ENCODE data around the gene ATG2B.

The ATG2B gene

DNA sequence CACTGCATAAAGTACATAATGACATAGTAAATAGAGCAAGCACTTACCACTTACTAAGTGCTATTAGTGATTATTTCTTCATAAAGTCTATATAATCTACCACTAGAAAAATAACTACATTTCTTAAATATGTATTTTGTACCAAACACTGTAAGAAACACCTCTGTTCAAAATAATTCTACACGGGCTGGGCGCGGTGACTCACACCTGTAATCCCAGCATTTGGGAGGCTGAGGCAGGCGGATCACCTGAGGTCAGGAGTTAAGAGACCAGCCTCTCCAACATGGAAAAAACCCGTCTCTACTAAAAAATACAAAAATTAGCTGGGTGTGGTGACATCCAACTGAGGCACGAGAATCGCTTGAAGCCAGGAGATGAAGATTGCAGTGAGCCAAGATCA is 38.9 kb downstream of the ATG2B start:
- no peak overlapping the region for H3K4me3 ChIP-seq (ENCODE audit: low read depth, low read length)
- POLR2A ChIA-PET: no interaction called here
- TF ChIP-seq, protein P1, sequence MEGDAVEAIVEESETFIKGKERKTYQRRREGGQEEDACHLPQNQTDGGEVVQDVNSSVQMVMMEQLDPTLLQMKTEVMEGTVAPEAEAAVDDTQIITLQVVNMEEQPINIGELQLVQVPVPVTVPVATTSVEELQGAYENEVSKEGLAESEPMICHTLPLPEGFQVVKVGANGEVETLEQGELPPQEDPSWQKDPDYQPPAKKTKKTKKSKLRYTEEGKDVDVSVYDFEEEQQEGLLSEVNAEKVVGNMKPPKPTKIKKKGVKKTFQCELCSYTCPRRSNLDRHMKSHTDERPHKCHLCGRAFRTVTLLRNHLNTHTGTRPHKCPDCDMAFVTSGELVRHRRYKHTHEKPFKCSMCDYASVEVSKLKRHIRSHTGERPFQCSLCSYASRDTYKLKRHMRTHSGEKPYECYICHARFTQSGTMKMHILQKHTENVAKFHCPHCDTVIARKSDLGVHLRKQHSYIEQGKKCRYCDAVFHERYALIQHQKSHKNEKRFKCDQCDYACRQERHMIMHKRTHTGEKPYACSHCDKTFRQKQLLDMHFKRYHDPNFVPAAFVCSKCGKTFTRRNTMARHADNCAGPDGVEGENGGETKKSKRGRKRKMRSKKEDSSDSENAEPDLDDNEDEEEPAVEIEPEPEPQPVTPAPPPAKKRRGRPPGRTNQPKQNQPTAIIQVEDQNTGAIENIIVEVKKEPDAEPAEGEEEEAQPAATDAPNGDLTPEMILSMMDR (IDR thresholded peaks at IDR 0.05; ENCODE audit: insufficient read depth, low read length, missing control alignments): no peak
- CTCF ChIA-PET: no interaction called here
- DNase-seq (ENCODE audit: low read depth, low spot score): no peak

DNA sequence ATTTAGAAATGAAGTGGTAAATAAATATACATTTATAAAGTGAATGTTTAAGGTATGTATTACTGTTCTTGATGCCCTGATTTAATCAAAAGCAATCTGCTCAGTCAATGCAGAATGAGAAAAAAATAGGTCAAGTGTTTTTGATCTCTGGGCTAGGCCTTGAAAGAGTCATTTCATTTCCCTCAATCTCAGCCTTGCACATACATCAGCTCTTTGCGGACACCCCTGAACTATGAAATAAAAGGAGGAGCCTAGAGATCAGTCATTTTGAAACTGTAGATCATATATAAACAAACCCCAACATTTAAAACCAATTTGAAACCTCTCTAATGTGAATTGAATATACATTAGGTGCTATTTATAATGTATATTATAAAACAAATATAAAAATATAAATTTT is 42.5 kb downstream of the ATG2B start:
- H3K4me3 ChIP-seq (ENCODE audit: low read depth, low read length): no peak overlapping the region
- no peak for DNase-seq (ENCODE audit: low read depth, low spot score)
- ChIA-PET POLR2A (no interaction called here), CTCF (no interaction called here)
- TF ChIP-seq, protein P1 (IDR thresholded peaks at IDR 0.05; ENCODE audit: insufficient read depth, low read length, missing control alignments): no peak

DNA sequence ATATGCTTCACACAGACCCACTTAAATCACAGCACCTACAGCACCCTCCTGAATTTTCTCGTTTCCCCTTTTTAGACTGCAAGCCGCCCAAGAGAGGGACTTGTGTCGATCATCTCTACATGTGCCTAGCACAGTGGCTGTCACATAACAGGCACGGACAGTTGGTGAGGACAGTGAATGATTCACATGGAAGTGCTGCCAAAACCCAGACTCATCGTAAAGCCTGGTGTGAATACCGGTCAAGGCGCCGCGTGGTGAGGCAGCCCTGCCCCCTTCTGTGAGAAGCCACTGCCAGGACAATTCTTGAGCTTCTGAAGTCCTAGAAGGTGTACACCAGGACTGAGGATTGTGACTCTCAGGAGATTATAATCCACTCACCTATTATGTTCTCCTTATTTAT is 44.3 kb downstream of the ATG2B start:
- TF ChIP-seq, protein P1 (IDR thresholded peaks at IDR 0.05; ENCODE audit: insufficient read depth, low read length, missing control alignments): no peak
- POLR2A ChIA-PET: no interaction called here
- no peak for DNase-seq (ENCODE audit: low read depth, low spot score)
- CTCF ChIA-PET: no interaction called here
- no peak overlapping the region for H3K4me3 ChIP-seq (ENCODE audit: low read depth, low read length)

DNA sequence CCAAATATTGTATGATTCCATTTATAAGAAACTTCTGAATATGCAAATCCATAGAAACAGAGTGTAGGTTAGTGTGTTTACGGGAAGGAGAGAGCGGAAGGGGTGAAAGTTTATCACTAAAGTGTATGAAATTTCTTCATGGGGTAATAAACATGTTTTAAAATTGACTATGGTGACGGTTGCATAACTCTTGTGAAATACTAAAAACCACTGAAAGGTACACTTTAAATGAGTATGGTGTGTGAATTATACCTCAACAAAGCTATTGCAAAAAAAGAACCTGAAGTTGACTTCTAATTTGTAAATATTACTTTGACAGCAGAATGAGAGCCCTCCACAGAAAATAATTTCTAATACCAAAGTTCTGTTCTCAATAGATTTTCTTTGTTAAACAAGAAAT is 47.1 kb downstream of the ATG2B start:
- POLR2A ChIA-PET: no interaction called here
- TF ChIP-seq, protein P1 (IDR thresholded peaks at IDR 0.05; ENCODE audit: insufficient read depth, low read length, missing control alignments): no peak
- no peak overlapping the region for H3K4me3 ChIP-seq (ENCODE audit: low read depth, low read length)
- no peak for DNase-seq (ENCODE audit: low read depth, low spot score)
- CTCF ChIA-PET: no interaction called here

DNA sequence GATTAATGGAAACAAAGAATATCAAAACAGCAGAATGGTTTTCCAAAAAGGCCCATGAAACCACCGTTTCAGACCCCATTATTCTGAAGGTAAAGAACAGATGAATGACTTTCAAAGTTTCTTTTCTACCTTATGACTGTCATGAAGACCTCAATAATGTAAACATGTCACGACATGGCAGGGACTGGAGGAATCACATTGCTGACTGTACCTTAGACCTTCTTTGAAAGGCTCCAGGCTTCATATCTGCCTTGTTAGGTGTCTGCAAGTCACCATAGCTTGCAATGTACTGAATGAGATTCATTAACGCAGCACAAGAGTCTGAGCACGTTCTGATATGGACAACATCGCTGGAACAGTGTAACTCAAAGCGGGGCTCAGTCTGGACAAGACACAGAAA is 52.2 kb downstream of the ATG2B start:
- no peak for DNase-seq (ENCODE audit: low read depth, low spot score)
- no peak overlapping the region for H3K4me3 ChIP-seq (ENCODE audit: low read depth, low read length)
- CTCF ChIA-PET: interaction anchor here (1.2 kb wide), 1 partner anchor 210 kb away, joined by 4 read pairs; no protein-coding TSS in a partner anchor
- POLR2A ChIA-PET: no interaction called here
- TF ChIP-seq, protein P1 (IDR thresholded peaks at IDR 0.05; ENCODE audit: insufficient read depth, low read length, missing control alignments): no peak

DNA sequence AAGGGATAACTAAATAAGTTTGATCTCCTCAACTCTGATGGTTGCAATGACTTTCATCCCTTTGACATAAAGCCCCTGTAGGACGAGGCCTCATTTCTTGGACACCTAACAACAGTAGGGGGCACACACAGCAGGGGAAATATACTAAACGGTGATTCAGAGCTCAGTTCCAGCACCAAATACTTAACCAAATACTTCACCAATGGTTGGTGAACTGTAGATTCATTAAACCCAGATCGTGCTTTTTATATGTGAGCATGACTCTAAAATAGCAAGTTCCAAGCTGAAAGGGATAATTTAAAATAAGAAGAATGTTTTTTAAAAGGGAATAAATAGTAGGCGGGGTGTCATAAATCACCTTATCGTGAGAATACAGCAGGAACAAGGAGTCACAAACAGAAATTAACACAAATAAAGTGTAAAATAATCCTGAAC is 53.2 kb downstream of the ATG2B start:
- POLR2A ChIA-PET: no interaction called here
- CTCF ChIA-PET: interaction anchor here (1.0 to 4.1 kb wide), 4 partner anchors 13 to 209 kb away, joined by 4 to 61 read pairs (median 6); no protein-coding TSS in a partner anchor
- no peak overlapping the region for H3K4me3 ChIP-seq (ENCODE audit: low read depth, low read length)

More for the DNA sequence above, 53.2 kb downstream of the ATG2B start:
- DNase-seq (ENCODE audit: low read depth, low spot score): no peak
- TF ChIP-seq, protein P1 (IDR thresholded peaks at IDR 0.05; ENCODE audit: insufficient read depth, low read length, missing control alignments): no peak

Data from AG04449 (cell line).